MM.1S (cell line): Measurements from ENCODE around the gene PRADC1.

Experiments
- DNase-seq: peaks from one replicate; pipeline ENCODE4 v3.0.0-alpha.2; 2015
- H2AFZ ChIP-seq: fragments of 300-600 bp; sonication (generic); 2 replicates; pipeline ENCODE4 v1.6.0; 2016; ENCODE audit warnings: antibody characterized with exemption, low read length
- H3F3A ChIP-seq: fragments of 300-600 bp; sonication (generic); 2 replicates; pipeline ENCODE4 v1.6.1; 2016; ENCODE audit warnings: mild to moderate bottlenecking, antibody characterized with exemption, low read length, moderate library complexity, mixed read lengths; ENCODE audit not compliant: insufficient read depth
- H3K27ac ChIP-seq: fragments of 300-600 bp; sonication (generic); 2 replicates; pipeline ENCODE4 v1.5.1; 2016; ENCODE audit warnings: mild to moderate bottlenecking, low read length
- H3K27me3 ChIP-seq: fragments of 300-600 bp; sonication (generic); replicated peaks from 2 replicates; pipeline ENCODE4 v1.6.0; 2016; ENCODE audit warnings: low read length; ENCODE audit not compliant: insufficient read depth
- H3K36me3 ChIP-seq: fragments of 300-600 bp; sonication (generic); replicated peaks from 2 replicates; pipeline ENCODE4 v1.6.1; 2016; ENCODE audit warnings: mild to moderate bottlenecking, low read length, mixed read lengths; ENCODE audit not compliant: insufficient read depth
- H3K4me1 ChIP-seq: fragments of 300-600 bp; sonication (generic); 2 replicates; pipeline ENCODE4 v1.6.1; 2016; ENCODE audit warnings: low read length, mixed read lengths
- H3K4me2 ChIP-seq: fragments of 300-600 bp; sonication (generic); 2 replicates; pipeline ENCODE4 v1.6.0; 2016; ENCODE audit warnings: low read depth, low read length
- H3K4me3 ChIP-seq: fragments of 300-600 bp; sonication (generic); 2 replicates; pipeline ENCODE4 v1.5.1; 2016; ENCODE audit warnings: low read length, mixed read lengths
- H3K79me2 ChIP-seq: fragments of 300-600 bp; sonication (generic); 2 replicates; pipeline ENCODE4 v1.6.1; 2016; ENCODE audit warnings: mixed run types, low read length, mixed read lengths
- H3K9ac ChIP-seq: fragments of 300-600 bp; sonication (generic); 2 replicates; pipeline ENCODE4 v1.6.1; 2016; ENCODE audit warnings: low read length, mixed read lengths
- H3K9me2 ChIP-seq: fragments of 300-600 bp; sonication (generic); replicated peaks from 2 replicates; pipeline ENCODE4 v1.6.1; 2016; ENCODE audit warnings: mild to moderate bottlenecking, low read length, mixed read lengths; ENCODE audit not compliant: insufficient read depth
- H3K9me3 ChIP-seq: fragments of 300-600 bp; sonication (generic); replicated peaks from 2 replicates; pipeline ENCODE4 v1.6.1; 2016; ENCODE audit warnings: mild to moderate bottlenecking, low read length, mixed read lengths; ENCODE audit not compliant: insufficient read depth
- H4K20me1 ChIP-seq: fragments of 300-600 bp; sonication (generic); 2 replicates; pipeline ENCODE4 v1.6.1; 2016; ENCODE audit warnings: mild to moderate bottlenecking, low read length, moderate library complexity, mixed read lengths; ENCODE audit not compliant: insufficient read depth
- EZH2 ChIP-seq: fragments of 300-600 bp; sonication (generic); optimal IDR thresholded peaks from 2 replicates; pipeline ENCODE3; 2017; ENCODE audit warnings: low read depth, mild to moderate bottlenecking, antibody characterized with exemption, low read length, mixed read lengths
- EZH2phosphoT487 ChIP-seq: fragments of 300-600 bp; sonication (generic); IDR thresholded peaks from 2 replicates; pipeline ENCODE4 v1.6.1; 2018; ENCODE audit warnings: antibody characterized with exemption, low read length
- TF ChIP-seq, protein P1 (sequence below): fragments of 300-600 bp; sonication (generic); IDR thresholded peaks from 2 replicates; pipeline ENCODE4 v1.5.1; 2016; ENCODE audit warnings: antibody characterized with exemption, low read length, mixed read lengths

The PRADC1 gene

DNA sequence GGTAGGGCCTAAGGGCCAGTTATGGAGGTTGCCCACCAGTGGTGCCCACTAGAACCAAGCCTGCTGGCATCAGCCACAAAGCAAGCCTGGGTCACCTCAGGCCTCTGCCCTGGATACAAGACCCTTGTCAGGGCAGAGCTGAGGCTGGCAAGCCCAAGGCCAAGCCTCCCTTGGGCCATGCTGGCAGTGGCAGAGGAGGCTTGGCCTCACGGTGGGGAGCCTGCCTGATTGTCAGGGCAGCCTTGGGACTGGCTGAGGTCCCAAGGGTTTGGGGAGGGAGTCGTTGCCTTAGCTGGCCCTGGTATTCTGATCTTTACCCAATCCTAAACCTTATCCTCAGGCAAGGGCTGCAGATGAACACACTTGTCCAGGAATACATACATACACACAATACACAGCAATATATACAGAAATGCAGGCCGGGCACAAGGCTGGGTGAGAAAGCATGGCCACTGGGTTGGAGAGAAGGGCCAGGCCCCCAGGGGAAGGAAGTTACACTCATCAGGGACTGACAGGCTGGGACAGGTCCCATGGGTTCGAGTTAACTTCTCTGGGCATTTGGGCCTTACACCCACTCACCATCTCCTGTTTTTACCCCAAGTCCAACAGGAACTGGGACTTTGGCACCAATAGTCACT is 22.1 kb upstream of the PRADC1 start:
- Histone ChIP-seq H3K9me3 (no peaks in the 10 kb centered on the region), H2AFZ (no peak overlapping the region), H3K36me3 (no peaks in the 10 kb centered on the region; the same call in 1 of the 2 replicates), H3K27ac (no peak overlapping the region), H3K27me3 (no peaks in the 10 kb centered on the region), H3K79me2 (no peaks in the 10 kb centered on the region), H3K4me2 (no peak overlapping the region), H3K4me3 (no peak overlapping the region), H3K4me1 (no peaks in the 10 kb centered on the region), H4K20me1 (no peaks in the 10 kb centered on the region), H3K9ac (no peak overlapping the region), H3F3A (no peaks in the 10 kb centered on the region; the same call in 1 of the 2 replicates), H3K9me2 (no peaks in the 10 kb centered on the region)
- no peak for TF ChIP-seq EZH2
- TF ChIP-seq, protein P1, sequence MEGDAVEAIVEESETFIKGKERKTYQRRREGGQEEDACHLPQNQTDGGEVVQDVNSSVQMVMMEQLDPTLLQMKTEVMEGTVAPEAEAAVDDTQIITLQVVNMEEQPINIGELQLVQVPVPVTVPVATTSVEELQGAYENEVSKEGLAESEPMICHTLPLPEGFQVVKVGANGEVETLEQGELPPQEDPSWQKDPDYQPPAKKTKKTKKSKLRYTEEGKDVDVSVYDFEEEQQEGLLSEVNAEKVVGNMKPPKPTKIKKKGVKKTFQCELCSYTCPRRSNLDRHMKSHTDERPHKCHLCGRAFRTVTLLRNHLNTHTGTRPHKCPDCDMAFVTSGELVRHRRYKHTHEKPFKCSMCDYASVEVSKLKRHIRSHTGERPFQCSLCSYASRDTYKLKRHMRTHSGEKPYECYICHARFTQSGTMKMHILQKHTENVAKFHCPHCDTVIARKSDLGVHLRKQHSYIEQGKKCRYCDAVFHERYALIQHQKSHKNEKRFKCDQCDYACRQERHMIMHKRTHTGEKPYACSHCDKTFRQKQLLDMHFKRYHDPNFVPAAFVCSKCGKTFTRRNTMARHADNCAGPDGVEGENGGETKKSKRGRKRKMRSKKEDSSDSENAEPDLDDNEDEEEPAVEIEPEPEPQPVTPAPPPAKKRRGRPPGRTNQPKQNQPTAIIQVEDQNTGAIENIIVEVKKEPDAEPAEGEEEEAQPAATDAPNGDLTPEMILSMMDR = no peak
- no peak for TF ChIP-seq EZH2phosphoT487
- no peak for DNase-seq

DNA sequence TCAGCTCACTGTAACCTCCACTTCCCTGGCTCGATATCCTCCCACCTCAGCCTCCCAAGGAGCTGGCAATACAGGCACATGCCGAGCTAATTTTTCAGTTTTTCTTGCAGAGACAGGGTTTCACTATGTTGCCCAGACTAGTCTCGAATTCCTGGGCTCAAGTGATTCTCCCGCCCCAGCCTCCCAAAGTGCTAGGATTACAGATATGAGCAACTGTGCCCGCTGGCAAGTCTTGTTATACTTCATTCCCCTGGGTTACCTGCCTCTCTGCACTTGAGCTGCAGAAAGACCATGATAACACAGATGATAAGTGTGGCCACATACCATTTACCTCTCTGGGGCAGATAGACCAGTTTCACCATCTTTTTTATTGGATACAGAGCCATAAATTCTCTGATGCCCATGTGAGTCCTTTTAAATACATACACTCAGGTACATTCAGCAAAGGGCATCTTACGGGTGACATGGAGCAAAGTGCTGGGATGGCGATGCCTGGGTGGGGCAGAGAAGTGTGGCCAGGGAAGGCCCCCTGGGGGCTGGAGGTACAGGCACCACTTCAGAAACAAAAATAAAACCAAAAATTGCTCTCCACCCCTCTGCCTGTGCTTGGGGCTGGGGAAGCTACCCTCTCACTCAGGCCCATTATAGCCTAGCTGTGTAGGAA is 21.4 kb upstream of the PRADC1 start:
- Histone ChIP-seq H3K4me2 (no peak overlapping the region), H3K9me3 (no peaks in the 10 kb centered on the region), H3K4me1 (no peaks in the 10 kb centered on the region), H4K20me1 (no peaks in the 10 kb centered on the region), H3F3A (no peaks in the 10 kb centered on the region; the same call in 1 of the 2 replicates), H3K27ac (no peak overlapping the region), H3K36me3 (peaks cover 5% of the 10 kb centered on the region; the same call in 1 of the 2 replicates), H3K9me2 (no peaks in the 10 kb centered on the region), H3K9ac (no peak overlapping the region), H3K4me3 (no peak overlapping the region), H2AFZ (no peak overlapping the region), H3K79me2 (no peaks in the 10 kb centered on the region), H3K27me3 (no peaks in the 10 kb centered on the region)
- TF ChIP-seq EZH2 (no peak), EZH2phosphoT487 (no peak)
- TF ChIP-seq, protein P1 = no peak
- DNase-seq = no peak

DNA sequence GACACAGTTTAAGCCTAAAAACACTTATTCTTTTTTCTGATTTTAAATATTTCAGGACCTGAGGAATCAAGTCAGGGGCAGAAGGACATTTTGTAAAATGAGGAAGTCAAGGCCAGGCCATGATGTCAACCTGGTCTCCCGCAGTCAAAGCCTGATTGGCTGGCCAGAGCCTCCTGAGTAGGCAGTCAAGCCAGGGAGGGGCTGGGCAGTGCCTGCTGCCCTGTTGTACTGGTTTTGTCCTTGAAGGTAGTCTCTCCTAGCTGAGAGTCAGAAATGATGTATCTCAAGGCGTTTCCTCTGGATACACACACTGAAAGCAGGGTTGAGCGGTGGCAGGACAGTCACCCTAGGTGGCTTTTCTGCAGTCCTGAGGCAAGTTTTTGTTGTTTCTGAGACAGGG is 20.9 kb upstream of the PRADC1 start:
- no peaks in the 10 kb centered on the region for H3K4me1 ChIP-seq
- no peak overlapping the region for H2AFZ ChIP-seq
- H3F3A ChIP-seq = no peaks in the 10 kb centered on the region; the same call in 1 of the 2 replicates
- DNase-seq = no peak
- no peaks in the 10 kb centered on the region for H3K79me2 ChIP-seq
- H3K9me2 ChIP-seq = no peaks in the 10 kb centered on the region
- no peaks in the 10 kb centered on the region for H3K9me3 ChIP-seq
- H3K27me3 ChIP-seq = no peaks in the 10 kb centered on the region
- no peak overlapping the region for H3K4me3 ChIP-seq
- H3K9ac ChIP-seq = no peak overlapping the region
- H3K36me3 ChIP-seq = peaks cover 11% of the 10 kb centered on the region
- no peak overlapping the region for H3K27ac ChIP-seq
- H4K20me1 ChIP-seq = no peaks in the 10 kb centered on the region
- H3K4me2 ChIP-seq = no peak overlapping the region
- TF ChIP-seq EZH2 (no peak), EZH2phosphoT487 (no peak)
- TF ChIP-seq, protein P1 = no peak
